A172 (cell line): ENCODE data around the gene COG7. TPM values are rescaled to one million over a fixed set of nuclear protein-coding genes. Genes with fewer than 3 reads are reported as not detected.
A peak's percentile ranks its signal among the peaks of the same experiment; 100 is the strongest.
"Not testable (repeated sequence)": the region's sequence is repeated elsewhere in the genome, so short reads cannot be mapped to it uniquely, and the experiment has no call there.

Source experiments
- DNase-seq: peaks from one replicate; pipeline ENCODE4 v3.0.0-alpha.2; 2015; ENCODE audit warnings: low spot score
- total RNA-seq: library from RNA; depleted of rRNA; stranded (reverse); fragments of >200 nt; shearing (Covaris generic); gene quantifications from 2 replicates; pipeline ENCODE4 v1.2.3, GENCODE V29; 2014

Gene COG7
- total RNA-seq, 1 experiment from 2014 or later = 14.5 TPM

DNA sequence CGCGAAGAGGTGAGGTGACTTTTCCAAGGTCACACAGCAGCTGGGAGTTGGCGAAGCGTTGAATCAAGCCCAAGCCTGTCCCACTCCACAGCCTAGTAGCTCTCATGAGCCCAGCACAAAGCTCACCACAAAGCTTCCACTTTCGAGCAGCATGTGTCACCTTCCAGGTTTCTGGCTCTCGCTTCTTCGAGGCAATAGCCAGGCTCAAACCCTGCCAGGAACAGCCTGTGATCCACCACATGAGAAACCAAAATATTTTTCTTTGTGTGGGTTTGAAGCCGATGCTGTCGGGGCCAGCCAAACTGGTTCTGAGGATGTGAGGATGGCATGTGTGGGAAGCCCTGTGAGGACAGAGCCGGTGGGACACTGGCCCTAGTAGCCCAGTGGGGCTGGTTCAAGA, 68.1 kb downstream of the COG7 start:
- DNase-seq = no peak

GRCh38 chr16:23383881-23384280, 69.1 kb downstream of the COG7 start:
- DNase-seq = no peak

- no peak for DNase-seq
Measured at GRCh38 chr16:23382279-23382678, 70.7 kb downstream of the COG7 start.

- DNase-seq = not testable (repeated sequence)
Measured at GRCh38 chr16:23381702-23382101, 71.3 kb downstream of the COG7 start.

GRCh38 chr16:23380501-23380951, 72.5 kb downstream of the COG7 start:
- no peak for DNase-seq

- DNase-seq = no peak
Measured at GRCh38 chr16:23379707-23380106, 73.3 kb downstream of the COG7 start.

GRCh38 chr16:23378921-23379320, 74.1 kb downstream of the COG7 start:
- DNase-seq = no peak

- DNase-seq = no peak
Measured at GRCh38 chr16:23378256-23378655, 74.7 kb downstream of the COG7 start.

DNA sequence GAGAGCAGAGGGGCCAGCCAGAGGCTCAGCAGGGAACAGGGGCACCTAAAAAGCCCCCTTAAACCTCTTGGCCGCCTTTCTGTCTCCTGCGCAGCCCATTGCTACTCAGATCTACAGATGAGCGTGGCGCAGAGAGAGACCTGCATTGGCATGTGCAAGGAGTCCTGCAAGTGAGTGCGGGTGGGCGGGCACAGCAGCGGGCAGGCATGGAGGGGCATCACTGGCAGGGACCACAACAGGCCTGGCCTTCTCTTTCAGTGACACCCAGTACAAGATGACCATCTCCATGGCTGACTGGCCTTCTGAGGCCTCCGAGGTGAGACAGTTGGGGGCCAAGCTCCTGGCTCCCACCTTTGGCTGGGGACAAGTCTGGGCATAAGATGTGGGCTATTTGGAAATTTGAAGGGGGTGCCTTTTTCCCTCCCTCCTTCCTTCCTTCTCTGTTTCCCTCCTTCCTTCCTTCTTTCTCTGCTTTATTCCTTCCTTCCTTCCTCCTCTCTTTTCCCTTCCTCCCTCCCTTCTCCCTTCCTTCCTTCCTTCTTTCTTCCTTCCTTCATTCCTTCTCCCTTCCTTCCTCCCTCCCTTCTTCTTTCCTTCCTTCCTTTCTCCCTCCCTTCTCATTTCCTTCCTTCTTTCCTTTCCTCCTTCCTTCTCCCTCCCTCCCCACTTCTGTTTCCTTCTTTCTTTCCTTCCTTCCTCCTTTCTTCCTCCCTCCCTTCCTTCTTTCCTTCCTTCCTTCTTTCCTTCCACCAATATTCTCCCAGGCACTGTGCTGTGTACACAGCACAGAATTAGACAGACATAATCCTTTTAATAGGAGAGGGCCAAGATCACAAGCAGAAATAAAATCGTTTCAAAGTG, 75.7 kb downstream of the COG7 start:
- DNase-seq = no peak

DNA sequence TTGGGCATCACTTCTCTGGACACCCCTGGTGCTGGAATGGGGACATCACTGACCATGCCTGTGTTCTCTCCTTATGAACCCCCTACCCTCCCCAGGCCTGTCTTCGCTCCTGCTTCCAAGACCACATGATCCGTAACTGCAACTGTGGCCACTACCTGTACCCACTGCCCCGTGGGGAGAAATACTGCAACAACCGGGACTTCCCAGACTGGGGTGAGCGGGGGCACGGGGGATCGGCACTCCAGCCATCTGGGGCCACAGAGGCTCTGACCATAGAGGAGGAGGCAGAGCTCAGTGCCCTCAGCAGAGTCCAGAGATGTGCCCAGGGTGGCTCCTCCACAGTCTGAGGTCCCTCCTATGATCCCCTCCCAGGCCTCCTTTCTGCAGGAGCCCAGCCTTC, 77.3 kb downstream of the COG7 start:
- DNase-seq = no peak

GRCh38 chr16:23374721-23375510, 78.1 kb downstream of the COG7 start:
- no peak for DNase-seq

DNA sequence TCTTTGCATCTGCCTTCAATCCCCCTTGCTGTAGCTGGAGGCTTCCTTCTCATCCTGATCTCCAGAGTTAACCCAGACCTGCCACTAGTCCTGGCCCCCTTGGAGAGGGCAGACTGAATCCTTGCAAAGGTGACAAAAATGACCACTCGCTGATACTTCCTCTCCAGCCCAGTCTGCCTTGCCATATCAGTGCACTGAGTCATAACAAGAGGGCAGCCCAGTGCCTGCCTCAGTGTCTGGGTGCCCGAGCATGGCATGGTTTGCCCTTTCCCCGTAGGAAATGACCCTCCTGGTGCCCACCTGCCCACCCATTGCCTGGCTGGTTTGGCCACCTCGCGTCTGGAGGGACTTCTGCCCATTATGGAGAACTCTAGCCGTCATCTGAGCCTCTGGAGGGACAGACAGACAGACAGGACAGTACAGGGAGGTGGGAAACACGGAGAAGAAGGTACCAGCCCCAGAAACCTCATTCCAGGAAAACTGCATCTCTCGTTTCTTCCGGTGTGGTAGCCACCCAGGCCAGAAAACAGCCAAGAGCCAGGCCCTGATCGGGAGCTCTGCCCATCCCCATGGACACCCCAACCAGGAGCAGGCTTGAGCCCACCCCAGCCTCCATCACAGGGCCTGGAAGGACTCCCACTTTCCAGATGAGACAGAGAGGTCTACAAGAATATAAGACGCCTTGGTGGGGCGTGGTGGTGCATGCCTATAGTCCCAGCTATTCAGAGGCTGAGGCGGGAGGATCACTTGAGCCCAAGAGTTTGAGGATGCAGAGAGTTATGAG, 79.4 kb downstream of the COG7 start:
- DNase-seq = no peak

- DNase-seq = no peak
Measured at GRCh38 chr16:23371368-23371767, 81.6 kb downstream of the COG7 start.

- DNase-seq = no peak
Measured at GRCh38 chr16:23369416-23369815, 83.6 kb downstream of the COG7 start.

- DNase-seq = peak; percentile 64
Measured at GRCh38 chr16:23368469-23368868, 84.5 kb downstream of the COG7 start.

DNA sequence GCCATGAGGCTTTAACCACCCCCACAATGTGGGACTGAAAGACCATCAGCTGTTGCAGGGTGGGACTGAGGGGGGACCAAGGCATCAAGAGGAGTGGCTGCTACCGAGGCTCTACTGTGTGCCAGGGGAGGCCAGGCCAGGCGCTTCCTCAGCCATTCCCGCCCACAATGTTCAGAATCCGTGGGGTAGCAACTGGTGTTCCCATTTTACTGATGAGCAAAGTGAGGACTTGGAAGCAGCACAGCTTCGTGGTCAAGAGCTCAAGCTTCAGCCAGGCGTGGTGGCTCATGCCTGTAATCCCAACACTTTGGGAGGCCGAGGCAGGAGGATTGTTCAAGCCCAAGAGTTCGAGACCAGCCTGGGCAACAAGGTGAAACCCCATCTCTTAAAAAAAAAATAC, 85.0 kb downstream of the COG7 start:
- no peak for DNase-seq

- DNase-seq = no peak
Measured at GRCh38 chr16:23367564-23367963, 85.4 kb downstream of the COG7 start.

DNA sequence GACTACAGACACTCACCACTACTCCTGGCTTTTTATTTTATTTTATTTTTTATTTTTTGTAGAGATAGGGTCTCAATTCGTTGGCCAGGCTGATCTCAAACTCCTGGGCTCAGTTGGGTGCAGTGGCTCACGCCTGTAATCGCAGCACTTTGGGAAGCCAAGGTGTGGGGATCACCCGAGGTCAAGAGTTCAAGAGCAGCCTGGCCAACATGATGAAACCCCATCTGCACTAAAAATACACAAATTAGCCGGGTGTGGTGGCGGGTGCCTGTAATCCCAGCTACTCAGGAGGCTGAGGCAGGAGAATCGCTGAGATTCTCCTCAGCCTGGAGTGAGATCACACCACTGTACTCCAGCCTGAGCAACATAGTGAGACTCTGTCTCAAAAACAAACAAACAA, 86.6 kb downstream of the COG7 start:
- DNase-seq = not testable (repeated sequence)

DNA sequence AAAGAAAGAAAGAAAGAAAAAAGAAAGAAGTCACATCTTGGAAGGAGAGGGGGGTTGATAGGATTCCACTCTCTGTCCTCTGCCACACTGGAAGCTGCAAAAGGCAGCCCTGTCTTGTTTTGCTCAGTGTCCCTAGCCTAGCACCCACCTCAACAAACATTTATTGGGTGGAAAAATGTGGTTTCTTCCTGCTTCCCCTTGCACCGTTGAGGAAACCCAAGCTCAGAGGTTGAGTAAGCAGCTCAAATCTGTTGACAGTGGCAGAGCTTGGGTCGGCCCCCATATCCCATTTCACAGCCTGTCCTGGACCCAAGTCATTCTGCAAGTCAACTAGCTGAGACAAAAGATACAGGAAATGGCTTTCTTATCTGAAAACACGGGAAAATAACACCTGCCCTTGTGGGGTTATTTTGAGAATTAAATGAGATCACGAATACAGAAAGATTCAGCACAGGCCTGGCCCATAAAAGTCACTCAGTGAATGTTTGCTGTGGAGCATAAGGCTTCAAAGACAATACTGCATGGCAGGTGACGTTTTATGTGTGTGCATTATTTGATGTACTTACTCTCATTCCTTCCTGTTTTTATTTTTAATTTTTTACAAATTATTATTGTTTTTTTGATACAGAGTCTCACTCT, 87.3 kb downstream of the COG7 start:
- DNase-seq = no peak

DNA sequence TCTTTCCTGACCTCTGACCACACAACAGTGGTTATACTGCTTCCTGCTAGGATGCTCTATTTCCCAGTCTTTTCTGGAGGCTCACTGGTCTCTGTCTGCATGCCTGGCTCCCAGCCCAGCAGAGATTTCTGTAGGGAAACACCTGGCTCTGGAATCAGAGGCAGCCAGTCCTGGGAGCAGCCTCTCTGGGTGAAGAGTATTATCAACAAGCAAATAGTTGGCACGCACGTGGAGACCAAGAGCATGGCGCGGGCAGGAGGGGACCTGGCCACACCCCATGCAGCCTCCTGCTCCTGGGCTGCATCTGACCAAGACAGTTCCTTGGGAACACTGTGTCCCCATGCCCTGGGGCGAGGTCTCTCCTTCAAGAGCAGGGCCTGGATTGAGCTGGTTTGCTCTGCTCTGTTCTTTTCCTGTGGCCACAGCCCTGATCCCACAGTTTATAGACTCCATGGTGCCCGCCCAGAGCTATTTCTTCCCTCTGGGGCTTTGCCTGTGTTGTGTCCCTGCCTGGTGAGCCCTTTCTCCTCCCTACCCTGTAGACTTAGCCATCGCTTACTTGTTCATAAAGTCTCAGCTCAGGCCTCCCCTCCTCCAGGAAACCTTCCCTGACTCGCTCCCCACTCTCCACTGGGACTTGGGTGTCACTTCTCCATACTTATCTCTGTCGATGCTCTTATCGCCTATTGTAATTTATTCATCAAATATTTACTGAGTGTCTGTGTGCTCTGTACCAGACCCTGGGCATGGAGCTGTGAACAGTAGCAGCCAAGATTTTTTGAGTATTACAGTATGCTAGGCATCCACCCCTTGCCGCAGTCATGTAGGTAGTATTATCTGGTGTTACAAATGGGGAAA, 90.3 kb downstream of the COG7 start:
- DNase-seq = peak; percentile 41
